GM12878 (cell line): ENCODE results near the gene TLE3.

Experiments used
- BCLAF1 ChIP-seq: fragments of 450-650 bp; IDR thresholded peaks from 2 replicates; pipeline ENCODE4 v1.6.1; 2017; ENCODE audit warnings: antibody characterized with exemption, mild to moderate bottlenecking, moderate library complexity
- CTCF ChIP-seq, 3 experiments: IDR thresholded peaks in 2 of 3; conservative IDR thresholded peaks in 1 of 3; 2 replicates each; pipeline ENCODE4 v1.5.1; 2011; ENCODE audit warnings: low read depth in 3 of 3, low read length in 3 of 3, mild to moderate bottlenecking in 3 of 3, control low read depth in 2 of 3, moderate library complexity in 2 of 3, inconsistent platforms in 1 of 3, mixed read lengths in 1 of 3; ENCODE audit not compliant: control insufficient read depth in 2 of 3, insufficient read depth in 1 of 3; ENCODE audit errors: extremely low read depth in 1 of 3
- MYC ChIP-seq: IDR thresholded peaks from 2 replicates; pipeline ENCODE4 v1.6.1; 2011; ENCODE audit warnings: mild to moderate bottlenecking, low read length, moderate library complexity, inconsistent platforms; ENCODE audit not compliant: insufficient read depth, insufficient replicate concordance, insufficient read length, severe bottlenecking
- POLR2A ChIP-seq: IDR thresholded peaks from 2 replicates; pipeline ENCODE4 v1.6.1; 2011; ENCODE audit warnings: low read depth, mild to moderate bottlenecking, low read length
- RAD21 ChIP-seq: IDR thresholded peaks from 2 replicates; pipeline ENCODE4 v1.6.1; 2011; ENCODE audit warnings: mild to moderate bottlenecking, low read depth, low read length, moderate library complexity; ENCODE audit not compliant: insufficient read depth
- RCOR1 ChIP-seq: conservative IDR thresholded peaks from 2 replicates; pipeline ENCODE4 v1.6.1; 2012; ENCODE audit warnings: low read depth, low read length, improper control_type of control experiment
- RFX5 ChIP-seq: IDR thresholded peaks from 2 replicates; pipeline ENCODE4 v1.6.1; 2011; ENCODE audit warnings: low read depth, low read length, improper control_type of control experiment
- SMC3 ChIP-seq: IDR thresholded peaks from 2 replicates; pipeline ENCODE4 v1.6.1; 2011; ENCODE audit warnings: low read length, improper control_type of control experiment, borderline replicate concordance
- SUPT20H ChIP-seq: IDR thresholded peaks from 2 replicates; pipeline ENCODE4 v1.6.1; 2011; ENCODE audit warnings: low read depth, mild to moderate bottlenecking, low read length, moderate library complexity, borderline replicate concordance; ENCODE audit not compliant: control insufficient read depth
- TCF7 ChIP-seq: IDR thresholded peaks from 2 replicates; pipeline ENCODE4 v1.6.1; 2014; ENCODE audit warnings: antibody characterized with exemption, borderline replicate concordance

- TF ChIP-seq CTCF (IDR thresholded peaks at IDR 0.05 in 2 of 3, conservative IDR thresholded peaks at IDR 0.05 in 1 of 3; ENCODE audit: control insufficient read depth in 2 of 3, extremely low read depth in 1 of 3, insufficient read depth in 1 of 3, low read depth in 3 of 3, low read length in 3 of 3) (no peak), SMC3 (no peak), POLR2A (no peak), RAD21 (no peak), BCLAF1 (no peak), SUPT20H (no peak), MYC (no peak), TCF7 (no peak), RFX5 (no peak), RCOR1 (no peak)
Measured at GRCh38 chr15:69999392-70000085, 98.2 kb downstream of the TLE3 start.
